ENCODE measurements around the gene MYOF. TPM values are rescaled to one million over a fixed set of nuclear protein-coding genes. Genes with fewer than 3 reads are reported as not detected.

MYOF gene
- total and polyA plus RNA-seq, 10 of the 15 experiments (the other 5 are each of a cell fraction or from before 2014, with no cell fraction given), result 0.02 to 0.59 (median 0.17) TPM

DNA sequence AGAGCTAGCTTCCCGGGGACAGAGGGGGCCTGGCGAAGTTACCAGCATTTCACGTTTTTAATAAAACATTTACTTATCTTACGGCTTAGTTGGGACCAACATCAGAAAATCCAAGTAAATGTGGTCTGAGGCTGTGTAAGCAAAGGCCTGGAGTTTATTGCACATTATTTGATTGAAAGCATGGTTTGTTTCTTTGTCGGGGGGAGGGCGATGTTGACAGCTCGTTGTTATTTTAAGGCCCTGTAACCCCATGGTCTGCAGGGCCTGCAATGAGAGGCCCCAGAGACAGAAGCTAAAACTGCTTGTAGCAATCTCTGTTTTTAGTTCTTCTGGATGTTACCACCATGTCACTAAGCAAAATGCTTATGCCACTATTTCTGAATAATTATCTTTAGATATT is 88.9 kb downstream of the MYOF start:
- TF ChIP-seq ZNF207 (IDR thresholded peaks at IDR 0.05; ENCODE audit: borderline replicate concordance), result no peak
- no peak for TF ChIP-seq YBX1 (IDR thresholded peaks at IDR 0.05)
- TF ChIP-seq RFX5 (IDR thresholded peaks at IDR 0.05; ENCODE audit: low read depth, low read length), result no peak
- TF ChIP-seq POU2F2 (IDR thresholded peaks at IDR 0.05; ENCODE audit: borderline replicate concordance, low read depth, low read length), result no peak
- TF ChIP-seq, protein P1, sequence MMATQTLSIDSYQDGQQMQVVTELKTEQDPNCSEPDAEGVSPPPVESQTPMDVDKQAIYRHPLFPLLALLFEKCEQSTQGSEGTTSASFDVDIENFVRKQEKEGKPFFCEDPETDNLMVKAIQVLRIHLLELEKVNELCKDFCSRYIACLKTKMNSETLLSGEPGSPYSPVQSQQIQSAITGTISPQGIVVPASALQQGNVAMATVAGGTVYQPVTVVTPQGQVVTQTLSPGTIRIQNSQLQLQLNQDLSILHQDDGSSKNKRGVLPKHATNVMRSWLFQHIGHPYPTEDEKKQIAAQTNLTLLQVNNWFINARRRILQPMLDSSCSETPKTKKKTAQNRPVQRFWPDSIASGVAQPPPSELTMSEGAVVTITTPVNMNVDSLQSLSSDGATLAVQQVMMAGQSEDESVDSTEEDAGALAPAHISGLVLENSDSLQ (IDR thresholded peaks at IDR 0.05), result no peak
- no peak for TF ChIP-seq IRF4 (IDR thresholded peaks at IDR 0.05; ENCODE audit: low read depth, low read length)
- no peak for TF ChIP-seq SIX5 (IDR thresholded peaks at IDR 0.05; ENCODE audit: low read depth, low read length, severe bottlenecking)
- TF ChIP-seq TCF7 (IDR thresholded peaks at IDR 0.05; ENCODE audit: borderline replicate concordance), result no peak
- no peak for TF ChIP-seq HDAC2 (IDR thresholded peaks at IDR 0.05)
- TF ChIP-seq EGR1 (IDR thresholded peaks at IDR 0.05; ENCODE audit: borderline replicate concordance in 1 of 2, low read depth in 2 of 2, low read length in 2 of 2), result no peak
- no peak for TF ChIP-seq CBX5 (IDR thresholded peaks at IDR 0.05; ENCODE audit: low read depth)
- TF ChIP-seq MYC (IDR thresholded peaks at IDR 0.05; ENCODE audit: insufficient read depth, insufficient read length, insufficient replicate concordance, low read length, severe bottlenecking), result no peak
- TF ChIP-seq NRF1 (conservative IDR thresholded peaks at IDR 0.05; ENCODE audit: low read depth, low read length), result no peak
- TF ChIP-seq JUND (IDR thresholded peaks at IDR 0.05; ENCODE audit: low read depth, low read length), result no peak
- TF ChIP-seq BHLHE40 (IDR thresholded peaks at IDR 0.05; ENCODE audit: borderline replicate concordance in 1 of 2, low read depth in 2 of 2, low read length in 1 of 2), result no peak
- TF ChIP-seq RUNX3 (IDR thresholded peaks at IDR 0.05; ENCODE audit: low read length), result no peak
- H3K36me3 ChIP-seq (ENCODE audit: control insufficient read depth in 2 of 2, insufficient read depth in 2 of 2, low read length in 1 of 2), result no peaks in the 10 kb centered on the region
- CTCF ChIA-PET, result interaction anchor here (1.8 kb wide), 1 partner anchor 17 kb away, joined by 7 read pairs; no protein-coding TSS in a partner anchor
- no TSS peak for BruUV-seq (replicated peaks)
- H3K79me2 ChIP-seq (ENCODE audit: control insufficient read depth, insufficient read depth, low read length), result no peaks in the 10 kb centered on the region
- SMC1A ChIA-PET (ENCODE audit: uncharacterized antibody, unreplicated experiment), result interaction anchor here (1.0 kb wide), 1 partner anchor 15 kb away, joined by 3 read pairs; no protein-coding TSS in a partner anchor
- H3K4me2 ChIP-seq (ENCODE audit: control insufficient read depth, insufficient read depth), result no peak overlapping the region
- no peak overlapping the region for H3K9ac ChIP-seq (ENCODE audit: control insufficient read depth, insufficient read depth, low read length)
- H3K4me1 ChIP-seq (ENCODE audit: control insufficient read depth, insufficient read depth, low read length), result no peaks in the 10 kb centered on the region
- no peaks in the 10 kb centered on the region for H3K9me3 ChIP-seq (replicated peaks; ENCODE audit: control insufficient read depth, insufficient read depth, low read length)
- DNase-seq (ENCODE audit: low read depth, low spot score), result no peak
- POLR2A ChIA-PET, result interaction anchor here (0.6 kb wide), 1 partner anchor 86 kb away, joined by 3 read pairs; no protein-coding TSS in a partner anchor
- no peak for FAIRE-seq
- no peak for ATAC-seq
- no peaks in the 10 kb centered on the region; a peak in 1 of 4 replicates for H3K27me3 ChIP-seq (replicated peaks in 1 of 2; ENCODE audit: control insufficient read depth in 2 of 2, insufficient read depth in 2 of 2, low read length in 1 of 2)
- WGBS (ENCODE audit: insufficient coverage, insufficient replicate concordance, low lambda C conversion rate, missing lambda C conversion rate), result 59% methylated on average over 7 of the region's 7 CpGs
- H4K20me1 ChIP-seq (ENCODE audit: control insufficient read depth, insufficient read depth), result no peaks in the 10 kb centered on the region
- no peak overlapping the region for H2AFZ ChIP-seq (ENCODE audit: control insufficient read depth, low read depth, low read length)
- in situ Hi-C loops (cut with MboI), result no loop called here
- intact Hi-C loops (cut with micrococcal nuclease; ENCODE audit: unreplicated experiment), result no loop called here
- no peak overlapping the region for H3K4me3 ChIP-seq
- H3K27ac ChIP-seq (ENCODE audit: control insufficient read depth, insufficient read depth), result no peak overlapping the region
- RAD21 ChIA-PET (ENCODE audit: unreplicated experiment), result no interaction called here

Measured in GM12878 (cell line).